ENCODE results near the gene THEM4. TPM values are rescaled to one million over a fixed set of nuclear protein-coding genes. Genes with fewer than 3 reads are reported as not detected.

Gene THEM4
- total RNA-seq, 1 donor from 2014 or later = 12.3 TPM

DNA sequence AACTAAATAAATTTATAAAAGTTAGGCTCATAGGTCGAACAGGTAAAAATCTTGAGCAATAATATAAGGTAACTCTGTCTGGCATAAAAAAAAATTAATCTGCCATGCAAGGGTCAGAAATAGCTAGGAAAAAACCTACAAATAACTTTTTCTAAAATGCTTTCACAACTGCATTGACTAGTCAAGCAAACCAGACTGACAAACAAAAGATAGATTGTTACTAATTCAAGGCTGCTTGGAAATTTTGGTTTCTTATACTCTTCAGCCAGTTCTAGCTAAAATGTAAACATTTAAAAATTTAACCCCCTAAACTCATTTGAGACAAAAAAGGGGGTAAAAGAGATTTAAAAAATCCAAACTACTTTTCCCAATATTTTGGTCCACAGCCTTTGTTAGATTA, 43.5 kb upstream of the THEM4 start:
- Mint-ChIP-seq H3K27ac (ENCODE audit: unreplicated experiment) (no peak overlapping the region), H3K4me1 (ENCODE audit: unreplicated experiment) (no peaks in the 10 kb centered on the region), H3K4me3 (ENCODE audit: unreplicated experiment) (no peak overlapping the region), H3K27me3 (ENCODE audit: unreplicated experiment) (peaks cover 8% of the 10 kb centered on the region), H3K9me3 (ENCODE audit: unreplicated experiment) (no peaks in the 10 kb centered on the region), H3K36me3 (ENCODE audit: unreplicated experiment) (no peaks in the 10 kb centered on the region)
- TF ChIP-seq, protein P1, sequence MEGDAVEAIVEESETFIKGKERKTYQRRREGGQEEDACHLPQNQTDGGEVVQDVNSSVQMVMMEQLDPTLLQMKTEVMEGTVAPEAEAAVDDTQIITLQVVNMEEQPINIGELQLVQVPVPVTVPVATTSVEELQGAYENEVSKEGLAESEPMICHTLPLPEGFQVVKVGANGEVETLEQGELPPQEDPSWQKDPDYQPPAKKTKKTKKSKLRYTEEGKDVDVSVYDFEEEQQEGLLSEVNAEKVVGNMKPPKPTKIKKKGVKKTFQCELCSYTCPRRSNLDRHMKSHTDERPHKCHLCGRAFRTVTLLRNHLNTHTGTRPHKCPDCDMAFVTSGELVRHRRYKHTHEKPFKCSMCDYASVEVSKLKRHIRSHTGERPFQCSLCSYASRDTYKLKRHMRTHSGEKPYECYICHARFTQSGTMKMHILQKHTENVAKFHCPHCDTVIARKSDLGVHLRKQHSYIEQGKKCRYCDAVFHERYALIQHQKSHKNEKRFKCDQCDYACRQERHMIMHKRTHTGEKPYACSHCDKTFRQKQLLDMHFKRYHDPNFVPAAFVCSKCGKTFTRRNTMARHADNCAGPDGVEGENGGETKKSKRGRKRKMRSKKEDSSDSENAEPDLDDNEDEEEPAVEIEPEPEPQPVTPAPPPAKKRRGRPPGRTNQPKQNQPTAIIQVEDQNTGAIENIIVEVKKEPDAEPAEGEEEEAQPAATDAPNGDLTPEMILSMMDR (IDR thresholded peaks at IDR 0.05) = no peak
- DNase-seq (ENCODE audit: extremely low spot score, unreplicated experiment) = no peak

- no peak overlapping the region for H3K27ac Mint-ChIP-seq (ENCODE audit: unreplicated experiment)
- DNase-seq (ENCODE audit: extremely low spot score, unreplicated experiment) = no peak
- H3K4me3 Mint-ChIP-seq (ENCODE audit: unreplicated experiment) = no peak overlapping the region
- H3K36me3 Mint-ChIP-seq (ENCODE audit: unreplicated experiment) = no peaks in the 10 kb centered on the region
- peaks cover 3% of the 10 kb centered on the region for H3K27me3 Mint-ChIP-seq (ENCODE audit: unreplicated experiment)
- no peaks in the 10 kb centered on the region for H3K9me3 Mint-ChIP-seq (ENCODE audit: unreplicated experiment)
- TF ChIP-seq, protein P1 (IDR thresholded peaks at IDR 0.05) = no peak
- peaks cover 22% of the 10 kb centered on the region for H3K4me1 Mint-ChIP-seq (ENCODE audit: unreplicated experiment)
These were observed 40.3 kb upstream of the THEM4 start for GRCh38 chr1:151949371-151950193.

GRCh38 chr1:151948506-151948905, 39.2 kb upstream of the THEM4 start:
- H3K27me3 Mint-ChIP-seq (ENCODE audit: unreplicated experiment) = peaks cover 3% of the 10 kb centered on the region
- DNase-seq (ENCODE audit: extremely low spot score, unreplicated experiment) = no peak
- no peak overlapping the region for H3K27ac Mint-ChIP-seq (ENCODE audit: unreplicated experiment)
- H3K4me3 Mint-ChIP-seq (ENCODE audit: unreplicated experiment) = no peak overlapping the region
- no peaks in the 10 kb centered on the region for H3K9me3 Mint-ChIP-seq (ENCODE audit: unreplicated experiment)
- peaks cover 22% of the 10 kb centered on the region for H3K4me1 Mint-ChIP-seq (ENCODE audit: unreplicated experiment)
- no peaks in the 10 kb centered on the region for H3K36me3 Mint-ChIP-seq (ENCODE audit: unreplicated experiment)
- TF ChIP-seq, protein P1 (IDR thresholded peaks at IDR 0.05) = no peak

GRCh38 chr1:151947140-151947539, 37.8 kb upstream of the THEM4 start:
- H3K9me3 Mint-ChIP-seq (ENCODE audit: unreplicated experiment) = no peaks in the 10 kb centered on the region
- H3K4me3 Mint-ChIP-seq (ENCODE audit: unreplicated experiment) = no peak overlapping the region
- H3K27me3 Mint-ChIP-seq (ENCODE audit: unreplicated experiment) = peaks cover 3% of the 10 kb centered on the region
- TF ChIP-seq, protein P1 (IDR thresholded peaks at IDR 0.05) = no peak
- peak overlapping the region; percentile 96 for H3K27ac Mint-ChIP-seq (ENCODE audit: unreplicated experiment)
- DNase-seq (ENCODE audit: extremely low spot score, unreplicated experiment) = no peak
- H3K36me3 Mint-ChIP-seq (ENCODE audit: unreplicated experiment) = no peaks in the 10 kb centered on the region
- peaks cover 22% of the 10 kb centered on the region for H3K4me1 Mint-ChIP-seq (ENCODE audit: unreplicated experiment)

Measured in osteocyte (in vitro differentiated cells).